HG02973 (cell line): ENCODE measurements around the gene TPST1.
"Not testable (repeated sequence)": the region's sequence is repeated elsewhere in the genome, so short reads cannot be mapped to it uniquely, and the experiment has no call there.

Experiments used
- ATAC-seq: cut with Tn5 transposase; IDR thresholded peaks from one replicate; pipeline ENCODE4 v1.9.1; 2021; ENCODE audit warnings: moderate library complexity; ENCODE audit not compliant: unreplicated experiment

TPST1 gene

GRCh38 chr7:66204822-66205740, at the start of gene TPST1:
Gene TPST1 (plus strand): TSS chr7:66205334. CDS start chr7:66240426, 35,092 bp downstream.
- ATAC-seq: peak; percentile 93

GRCh38 chr7:66156035-66156434, 49.1 kb upstream of the TPST1 start:
- not testable (repeated sequence) for ATAC-seq

- ATAC-seq: no peak
Observed at GRCh38 chr7:66157060-66157459, 48.1 kb upstream of the TPST1 start.

GRCh38 chr7:66162622-66163021, 42.5 kb upstream of the TPST1 start:
- ATAC-seq: no peak

- no peak for ATAC-seq
Observed at GRCh38 chr7:66163186-66163610, 41.9 kb upstream of the TPST1 start.

GRCh38 chr7:66164356-66164755, 40.8 kb upstream of the TPST1 start:
- ATAC-seq: no peak

GRCh38 chr7:66167773-66168387, 37.3 kb upstream of the TPST1 start:
- ATAC-seq: no peak

- no peak for ATAC-seq
Observed at GRCh38 chr7:66169616-66170015, 35.5 kb upstream of the TPST1 start.

- ATAC-seq: no peak
Observed at GRCh38 chr7:66170309-66171231, 34.6 kb upstream of the TPST1 start.

GRCh38 chr7:66172536-66173401, 32.4 kb upstream of the TPST1 start:
- not testable (repeated sequence) for ATAC-seq

- ATAC-seq: no peak
Observed at GRCh38 chr7:66173856-66174255, 31.3 kb upstream of the TPST1 start.

- ATAC-seq: not testable (repeated sequence)
Observed at GRCh38 chr7:66175006-66175405, 30.1 kb upstream of the TPST1 start.

GRCh38 chr7:66176914-66177313, 28.2 kb upstream of the TPST1 start:
- ATAC-seq: no peak

- ATAC-seq: no peak
Observed at GRCh38 chr7:66178258-66178657, 26.9 kb upstream of the TPST1 start.

GRCh38 chr7:66181329-66181728, 23.8 kb upstream of the TPST1 start:
- no peak for ATAC-seq

- ATAC-seq: no peak
Observed at GRCh38 chr7:66181845-66182244, 23.3 kb upstream of the TPST1 start.

GRCh38 chr7:66182920-66183319, 22.2 kb upstream of the TPST1 start:
- no peak for ATAC-seq

- no peak for ATAC-seq
Observed at GRCh38 chr7:66183700-66184099, 21.4 kb upstream of the TPST1 start.

GRCh38 chr7:66185680-66186187, 19.4 kb upstream of the TPST1 start:
- ATAC-seq: no peak

- ATAC-seq: no peak
Observed at GRCh38 chr7:66186991-66187390, 18.1 kb upstream of the TPST1 start.
